Mammary microvascular endothelial cell (primary cell): ENCODE measurements around the gene CTTN. TPM values are rescaled to one million over a fixed set of nuclear protein-coding genes. Genes with fewer than 3 reads are reported as not detected.

Experiments used
- total RNA-seq: library from RNA; depleted of rRNA; stranded (reverse); fragments of >200 nt; gene quantifications from 2 replicates; pipeline ENCODE4 v1.2.3, GENCODE V29; 2015

The CTTN gene
- total RNA-seq, result 281 and 284 TPM in 2 replicates

DNA sequence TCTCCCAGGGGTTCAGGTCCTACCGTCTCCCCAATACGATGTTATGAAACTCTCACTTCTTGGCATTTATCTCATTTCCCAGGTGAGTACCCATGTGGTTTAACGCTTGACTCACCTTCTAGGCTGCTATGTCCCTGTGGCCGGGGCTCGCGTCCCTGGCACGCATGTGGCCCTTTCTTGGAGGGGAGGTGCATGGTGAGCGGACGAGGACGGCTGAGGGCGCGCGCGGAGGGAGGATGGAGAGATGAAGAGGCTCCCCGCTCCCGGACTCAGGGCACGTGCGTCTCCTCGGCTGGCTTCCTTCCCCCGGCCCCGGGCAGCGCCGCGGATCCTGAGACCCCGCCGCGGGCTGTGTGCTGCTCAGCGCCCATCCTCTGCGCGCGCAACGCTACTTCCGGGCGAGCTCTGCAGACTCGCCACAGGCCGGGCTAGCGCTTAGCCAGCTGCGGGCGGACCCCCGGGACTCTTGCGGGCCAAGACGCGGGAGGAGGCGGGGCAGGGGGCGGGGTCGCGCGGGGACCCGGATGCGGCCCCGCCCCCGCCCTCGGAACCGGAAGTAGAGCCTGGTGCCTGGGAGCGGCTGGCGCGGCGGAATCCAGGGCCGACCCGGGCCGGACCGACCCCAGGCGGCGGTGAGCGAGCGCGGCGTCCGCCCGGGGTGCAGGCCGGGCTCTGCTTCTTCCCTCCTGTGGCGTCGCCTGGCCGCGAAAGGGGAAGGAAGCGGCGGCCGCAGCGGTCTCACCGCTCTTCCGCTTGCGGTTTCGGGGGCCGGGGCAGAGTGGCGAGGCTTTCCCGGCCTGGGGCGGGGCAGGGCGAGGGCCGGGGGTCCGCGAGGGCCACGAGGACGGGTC is at the start of gene CTTN:
Gene CTTN (plus strand): TSS at position 547 of the 851 bp plus-strand sequence. CDS start 8,769 bp downstream, outside the sequence.

Other genes starting within 250 kb of the CTTN start
- 37.1 and 38.5 TPM in 2 replicates for gene FADD, start 195.2 kb upstream of the CTTN start, total RNA-seq
- gene PPFIA1, start 127.8 kb upstream of the CTTN start, total RNA-seq, result 24.2 and 26.6 TPM in 2 replicates